HG02588 (cell line): Measurements from ENCODE around the gene C1QTNF1.

Experiments used
- ATAC-seq: cut with Tn5 transposase; IDR thresholded peaks from one replicate; pipeline ENCODE4 v1.9.1; 2021; ENCODE audit warnings: mild to moderate bottlenecking, moderate library complexity; ENCODE audit not compliant: unreplicated experiment

The C1QTNF1 gene

DNA sequence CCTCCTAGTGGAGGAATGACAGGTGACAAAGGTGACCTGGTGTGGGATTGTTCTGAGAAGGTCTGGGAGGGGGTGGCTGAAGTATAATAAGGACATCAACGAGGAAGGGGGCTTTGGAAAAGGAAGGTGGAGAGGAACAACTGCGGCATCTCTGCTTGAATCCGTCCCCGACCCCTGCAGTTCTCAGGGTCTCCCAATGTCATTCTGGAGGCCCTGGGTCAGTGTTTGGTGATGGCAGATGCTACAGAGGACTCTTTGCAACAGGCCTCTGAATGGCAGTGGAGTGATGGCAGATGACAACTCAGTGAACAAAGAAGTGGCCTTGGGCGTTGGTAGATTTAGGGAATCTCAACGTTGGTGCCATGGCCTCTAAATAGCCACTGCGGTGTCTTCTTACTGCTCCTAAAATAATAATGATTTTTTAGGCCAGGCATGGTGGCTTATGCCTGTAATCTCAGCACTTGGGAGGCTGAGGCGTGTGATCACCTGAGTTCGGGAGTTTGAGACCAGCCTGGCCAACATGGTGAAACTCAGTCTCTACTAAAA is 52.0 kb downstream of the C1QTNF1 start:
- no peak for ATAC-seq

DNA sequence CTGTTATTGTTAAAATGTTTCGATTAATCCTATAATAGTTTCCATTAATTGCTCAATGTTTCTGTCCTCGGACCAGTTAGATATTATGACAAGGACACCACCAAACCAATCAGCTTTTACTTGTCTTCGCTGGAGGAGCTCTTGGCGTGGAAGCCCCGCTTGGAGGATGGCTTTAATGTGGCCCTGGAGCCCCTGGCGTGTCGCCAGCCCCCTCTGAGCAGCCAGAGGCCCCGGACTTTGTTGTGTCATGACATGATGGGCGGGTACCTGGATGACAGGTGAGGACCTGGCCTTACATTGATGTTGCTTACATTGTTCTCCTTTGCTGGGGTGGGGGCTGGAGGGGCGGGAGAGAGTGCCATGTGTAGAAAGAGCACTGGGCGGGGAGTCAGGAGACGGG is 53.6 kb downstream of the C1QTNF1 start:
- no peak for ATAC-seq

DNA sequence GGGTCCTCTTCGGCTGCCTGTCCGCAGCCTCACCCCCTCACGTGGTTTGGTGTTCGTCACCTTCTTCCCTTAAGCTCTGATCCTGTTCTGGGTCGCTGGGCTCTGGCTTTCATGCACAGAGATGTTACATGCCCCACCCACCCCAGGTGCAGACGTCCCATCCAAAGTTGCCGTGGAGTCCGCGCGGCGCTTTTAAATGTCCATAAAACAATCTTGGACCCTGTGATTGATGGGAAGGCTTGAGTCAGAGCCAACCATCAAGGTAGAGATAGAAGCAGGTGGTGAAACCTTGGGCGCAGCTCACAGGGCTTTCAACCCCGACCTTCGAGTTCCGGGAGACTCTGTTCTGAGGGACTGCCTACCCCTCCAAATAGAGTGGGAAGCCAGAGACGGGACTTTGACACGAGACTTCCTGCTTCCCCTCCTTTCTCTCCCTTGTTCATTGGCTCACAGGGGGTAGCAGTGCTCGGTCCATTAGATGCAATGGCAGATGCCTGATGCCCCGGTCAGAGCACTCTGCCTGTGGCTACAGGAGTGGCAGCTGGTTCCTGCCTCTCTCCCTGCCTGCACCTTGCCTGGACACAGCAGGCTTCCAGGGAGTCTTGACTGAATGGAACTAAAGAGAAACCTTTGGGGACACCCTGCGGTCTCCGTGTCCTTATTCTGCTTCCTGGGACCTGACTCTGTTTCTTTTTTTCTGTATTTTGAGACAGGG is 54.7 kb downstream of the C1QTNF1 start:
- no peak for ATAC-seq

DNA sequence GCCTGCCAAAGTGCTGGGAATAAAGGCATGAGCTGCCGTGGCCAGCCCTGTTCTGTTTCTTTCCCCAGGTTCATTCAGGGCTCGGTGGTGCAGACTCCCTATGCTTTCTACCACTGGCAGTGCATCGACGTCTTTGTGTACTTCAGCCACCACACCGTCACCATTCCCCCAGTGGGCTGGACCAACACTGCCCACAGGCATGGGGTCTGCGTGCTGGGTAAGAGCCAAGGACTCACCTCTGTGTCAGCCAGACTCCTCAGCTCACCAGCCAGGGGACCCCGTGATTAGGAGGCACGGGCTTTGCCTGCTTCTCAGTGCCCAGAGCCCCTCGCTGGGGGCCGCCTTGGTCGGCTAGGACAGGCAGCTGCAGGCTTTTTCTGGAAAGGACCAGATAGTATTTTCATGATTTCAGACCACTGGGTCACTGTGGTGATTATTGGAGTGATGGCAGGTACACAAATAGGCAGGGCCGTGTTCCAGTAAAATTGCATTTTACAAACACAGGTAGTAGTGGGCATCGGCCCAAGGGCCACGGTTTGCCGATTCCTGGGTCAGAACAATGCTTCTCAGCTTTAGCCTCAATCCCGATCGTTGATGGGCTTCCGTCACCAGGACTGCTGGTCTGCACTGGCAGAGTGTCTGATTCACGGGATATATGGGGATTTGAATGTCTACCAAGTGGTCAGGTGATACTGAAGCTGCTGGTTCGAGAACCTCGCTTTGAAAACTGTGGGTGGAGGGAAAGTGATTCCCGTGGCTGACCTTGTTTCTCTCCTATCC is 55.6 kb downstream of the C1QTNF1 start:
- ATAC-seq: no peak

DNA sequence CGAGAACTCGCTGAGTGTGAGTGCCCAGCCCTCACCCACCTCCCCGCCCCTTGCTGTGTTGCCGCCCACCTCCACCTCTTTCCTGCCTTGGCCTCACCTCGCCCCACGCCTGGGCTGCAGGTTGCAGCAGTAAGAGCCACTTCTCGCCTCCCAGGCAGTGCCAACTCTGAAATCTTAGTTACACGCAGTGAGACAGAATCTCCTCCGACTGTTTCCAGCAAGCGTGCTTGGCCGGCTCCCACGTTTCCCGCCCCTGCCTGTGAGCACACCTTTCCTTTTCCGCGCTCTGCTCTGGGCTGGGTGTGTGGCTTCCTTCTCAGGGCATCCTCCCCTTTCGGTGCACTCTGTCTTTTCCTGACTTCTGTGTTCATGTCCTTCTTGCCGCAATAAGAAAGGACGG is 56.4 kb downstream of the C1QTNF1 start:
- ATAC-seq: no peak

DNA sequence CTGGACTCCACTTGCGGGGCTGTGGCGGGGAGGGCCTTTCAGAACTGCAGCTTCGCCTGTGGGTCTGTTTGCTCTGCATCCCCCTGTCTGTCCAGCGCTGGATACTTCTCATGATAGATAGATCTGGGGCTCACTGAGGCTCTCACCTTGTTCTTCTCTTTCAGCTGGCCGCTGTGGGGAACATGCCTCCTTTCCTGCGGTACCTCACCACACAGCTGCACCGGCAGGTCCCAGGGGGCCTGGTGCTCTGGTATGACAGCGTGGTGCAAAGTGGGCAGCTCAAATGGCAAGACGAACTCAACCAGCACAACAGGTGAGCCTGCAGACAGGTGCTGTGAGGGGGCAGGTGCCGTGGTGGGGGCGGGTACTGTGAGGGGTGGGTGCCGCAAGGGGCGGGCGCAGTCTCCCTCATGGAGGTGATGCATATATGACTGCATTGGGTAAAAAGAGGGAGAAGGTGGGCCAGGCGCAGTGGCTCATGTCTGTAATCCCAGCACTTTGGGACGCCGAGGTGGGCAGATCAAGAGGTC is 56.9 kb downstream of the C1QTNF1 start:
- no peak for ATAC-seq

DNA sequence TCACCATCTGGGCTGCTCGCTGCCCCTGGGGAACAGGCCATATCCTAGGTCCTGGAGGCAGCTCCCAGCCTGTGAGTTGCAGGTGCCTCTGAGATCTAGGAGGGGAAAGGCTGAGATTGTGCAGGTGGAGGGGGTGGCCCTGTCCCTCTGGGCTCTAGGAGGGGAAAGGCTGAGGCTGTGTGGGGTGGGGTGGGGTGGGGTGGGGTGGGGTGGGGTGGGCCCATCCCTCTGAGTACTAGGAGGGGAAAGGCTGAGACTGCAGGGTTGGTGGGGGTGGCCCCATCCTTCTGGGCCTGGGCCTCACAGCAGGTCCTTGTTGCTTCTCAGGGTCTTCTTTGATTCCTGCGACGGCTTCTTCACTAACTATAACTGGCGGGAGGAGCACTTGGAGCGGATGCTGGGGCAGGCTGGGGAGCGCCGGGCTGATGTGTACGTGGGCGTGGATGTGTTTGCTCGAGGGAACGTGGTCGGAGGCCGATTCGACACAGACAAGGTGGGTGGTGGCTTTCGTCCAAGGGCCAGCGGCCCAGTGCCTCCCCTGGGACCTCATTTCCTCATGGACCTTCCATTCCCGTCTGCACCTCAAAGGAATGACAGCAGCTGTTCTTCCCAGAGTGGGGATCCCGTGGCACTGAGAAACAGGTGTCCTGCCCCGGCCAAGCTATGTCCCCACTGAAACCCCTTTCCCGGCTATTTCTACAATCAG is 57.8 kb downstream of the C1QTNF1 start:
- no peak for ATAC-seq

DNA sequence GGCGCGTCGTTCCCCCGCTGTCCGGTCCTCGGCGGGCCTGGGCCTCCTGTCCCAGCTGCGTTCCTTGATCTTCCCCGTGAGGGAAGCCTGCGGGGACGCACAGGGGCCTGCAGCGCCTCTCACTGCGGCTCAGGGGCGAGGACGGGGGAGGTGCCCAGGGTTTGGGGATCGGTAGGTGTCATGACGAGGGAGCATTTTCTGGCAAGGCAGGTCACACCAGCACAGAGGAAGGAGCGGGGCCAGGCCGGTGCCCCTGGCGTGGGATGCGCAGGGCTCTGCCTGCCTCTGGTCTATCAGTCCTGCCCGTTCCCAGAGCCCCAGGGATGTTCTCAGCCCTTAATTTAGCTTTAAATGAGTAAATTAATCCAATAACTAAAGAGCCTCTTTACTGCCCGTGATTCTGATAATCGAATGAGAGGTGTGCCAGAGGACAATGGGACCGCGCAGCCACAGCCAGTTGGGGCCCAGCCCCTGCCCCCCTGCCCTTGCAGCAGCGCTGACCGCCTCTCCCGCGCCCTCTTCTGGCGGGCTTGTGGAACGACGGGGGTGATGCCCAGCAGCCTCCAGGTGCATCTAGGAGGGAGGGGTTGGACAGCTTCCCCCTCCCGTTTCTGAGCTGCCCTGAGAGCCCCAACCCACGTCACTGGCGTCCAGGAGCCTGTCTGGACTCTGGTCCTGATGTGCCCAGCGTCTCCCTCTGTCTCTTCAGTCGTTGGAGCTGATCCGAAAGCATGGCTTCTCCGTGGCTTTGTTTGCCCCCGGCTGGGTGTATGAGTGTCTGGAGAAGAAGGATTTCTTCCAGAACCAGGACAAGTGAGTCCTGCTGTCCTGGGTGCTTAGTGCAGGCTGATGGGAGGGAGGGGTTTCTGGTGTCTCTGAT is 58.6 kb downstream of the C1QTNF1 start:
- ATAC-seq: no peak

DNA sequence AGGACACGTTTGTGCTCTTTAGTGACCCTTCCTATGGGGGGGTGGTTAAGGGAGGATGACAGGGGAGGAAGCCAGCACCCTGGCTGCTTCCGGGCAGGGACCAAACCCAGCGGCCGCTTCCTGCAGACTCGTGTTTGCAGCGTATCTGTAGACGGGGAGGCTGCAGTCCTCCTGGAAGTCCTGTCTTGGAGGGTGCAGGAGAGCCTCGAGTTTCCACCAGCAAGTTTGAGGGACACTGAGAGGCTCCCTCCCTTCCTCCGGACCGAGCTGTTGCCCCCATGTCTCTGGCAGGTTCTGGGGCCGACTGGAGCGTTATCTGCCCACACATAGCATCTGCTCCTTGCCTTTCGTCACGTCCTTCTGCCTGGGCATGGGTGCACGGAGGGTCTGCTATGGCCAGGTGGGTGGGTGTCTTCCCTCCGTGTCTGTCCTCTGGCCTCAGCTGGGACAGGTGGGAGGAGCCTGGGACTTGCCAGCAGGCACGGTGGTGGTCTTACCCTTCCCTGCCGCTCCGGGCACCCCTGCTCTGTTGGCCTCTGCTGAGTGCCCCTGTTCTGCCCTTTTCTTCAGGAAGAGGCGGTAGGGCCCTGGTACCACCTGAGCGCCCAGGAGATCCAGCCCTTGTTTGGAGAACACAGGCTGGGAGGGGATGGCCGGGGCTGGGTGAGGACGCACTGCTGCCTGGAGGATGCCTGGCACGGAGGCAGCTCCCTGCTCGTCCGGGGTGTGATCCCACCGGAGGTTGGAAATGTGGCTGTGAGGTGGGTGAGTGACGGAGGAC is 59.4 kb downstream of the C1QTNF1 start:
- ATAC-seq: no peak

DNA sequence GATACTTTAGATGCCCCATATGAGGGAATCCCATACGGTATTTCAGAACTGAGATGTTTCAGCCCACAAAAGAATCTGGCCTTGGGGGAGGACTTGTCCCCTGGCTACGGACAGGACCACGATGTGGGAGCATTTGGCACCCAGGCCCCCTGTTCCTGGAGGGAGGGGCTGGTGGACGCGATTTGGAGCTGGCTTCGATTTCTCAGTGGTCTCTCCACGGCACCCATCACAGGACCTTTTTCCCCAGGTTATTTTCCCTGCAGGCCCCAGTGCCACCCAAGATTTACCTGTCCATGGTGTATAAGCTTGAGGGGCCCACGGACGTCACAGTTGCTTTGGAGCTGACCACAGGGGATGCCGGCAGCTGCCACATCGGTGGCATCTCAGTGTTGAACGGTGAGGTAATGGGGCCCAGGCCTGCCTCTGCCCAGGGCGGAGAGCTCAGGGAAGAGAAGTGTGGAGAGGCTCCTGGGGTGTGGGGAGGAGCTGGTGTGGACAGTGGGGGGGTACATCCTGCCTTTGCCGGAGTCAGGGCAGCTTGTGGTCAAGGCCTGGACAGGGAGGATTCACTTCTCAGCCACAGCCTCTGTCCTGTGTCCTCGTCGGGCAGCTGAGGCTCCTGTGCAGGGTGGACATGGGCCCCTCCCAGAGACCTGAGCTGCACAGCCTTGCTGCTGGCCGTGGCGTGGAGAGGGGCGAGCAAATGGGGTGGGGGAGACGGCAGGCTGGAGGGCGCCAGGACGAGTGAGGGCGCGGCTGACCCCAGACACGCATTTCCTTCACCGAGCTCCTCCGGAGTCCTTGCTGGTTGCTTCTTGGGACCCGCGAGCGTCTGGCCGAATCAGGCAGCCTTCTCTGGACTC is 60.6 kb downstream of the C1QTNF1 start:
- ATAC-seq: no peak

DNA sequence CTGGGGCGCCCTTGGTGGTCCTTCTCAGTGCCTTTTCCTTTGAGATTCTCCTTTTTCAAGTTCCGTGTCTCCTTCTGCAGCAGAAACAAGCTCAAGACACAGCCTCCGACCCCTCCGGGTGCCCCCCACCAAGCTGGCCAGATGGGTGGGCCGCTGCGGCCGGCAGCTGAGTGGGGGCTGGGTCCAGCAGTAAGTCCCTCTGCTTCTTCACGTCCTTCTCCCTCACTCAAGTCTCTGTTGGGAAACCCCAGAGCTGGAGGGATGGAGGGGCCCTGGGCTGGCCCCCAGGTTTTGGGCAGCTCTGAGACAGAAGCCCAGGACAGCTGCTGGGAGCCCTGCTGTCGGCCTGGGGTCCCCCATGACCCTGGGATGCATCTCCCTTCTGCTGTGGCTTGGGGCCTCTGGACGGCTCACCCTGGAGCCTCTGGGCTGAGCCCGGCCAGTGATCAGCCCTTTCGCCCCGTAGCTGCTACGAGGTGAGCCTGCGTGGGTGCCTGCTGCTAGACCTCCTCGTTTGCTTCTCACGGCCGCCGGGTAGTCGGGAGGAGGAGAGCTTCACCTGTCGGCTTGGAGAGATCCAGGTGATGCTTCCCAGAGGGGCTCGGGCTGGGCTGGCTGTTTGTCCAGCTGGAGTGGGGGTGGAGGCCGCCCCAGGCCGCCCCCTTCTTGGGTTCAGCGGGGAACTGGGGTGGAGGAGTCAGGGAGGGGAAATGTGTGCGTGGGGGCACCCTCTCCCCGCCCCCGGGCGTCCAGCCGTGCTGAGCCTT is 61.4 kb downstream of the C1QTNF1 start:
- no peak for ATAC-seq

DNA sequence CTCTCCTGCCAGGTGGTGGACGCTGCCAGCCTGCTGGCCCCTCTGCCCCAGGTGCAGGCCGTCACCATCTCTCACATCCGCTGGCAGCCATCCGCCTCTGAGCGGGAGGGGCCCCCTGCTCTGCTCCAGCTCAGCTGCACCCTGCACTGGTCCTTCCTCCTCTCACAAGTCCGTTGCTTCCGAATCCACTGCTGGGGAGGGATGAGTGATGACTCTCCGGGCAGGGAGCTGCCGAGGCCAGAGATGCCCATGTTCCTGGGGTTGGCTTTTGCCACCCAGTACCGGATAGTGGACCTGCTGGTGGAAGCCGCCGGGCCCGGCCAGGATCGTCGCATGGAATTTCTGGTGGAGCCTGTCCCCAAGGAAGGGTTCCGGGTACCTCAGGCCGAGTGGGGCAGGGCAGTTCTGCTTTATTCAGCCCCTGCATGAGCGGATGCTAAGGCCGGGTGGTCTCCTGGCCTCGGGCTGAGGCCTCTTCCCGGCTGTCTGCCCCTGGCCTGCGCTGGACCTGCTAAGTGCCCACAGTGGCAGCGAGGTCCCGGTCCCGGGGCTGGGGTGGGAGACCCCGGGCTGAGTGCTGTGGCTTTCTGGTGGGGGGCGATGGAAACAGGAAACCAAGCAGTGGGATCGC is 62.1 kb downstream of the C1QTNF1 start:
- ATAC-seq: no peak

DNA sequence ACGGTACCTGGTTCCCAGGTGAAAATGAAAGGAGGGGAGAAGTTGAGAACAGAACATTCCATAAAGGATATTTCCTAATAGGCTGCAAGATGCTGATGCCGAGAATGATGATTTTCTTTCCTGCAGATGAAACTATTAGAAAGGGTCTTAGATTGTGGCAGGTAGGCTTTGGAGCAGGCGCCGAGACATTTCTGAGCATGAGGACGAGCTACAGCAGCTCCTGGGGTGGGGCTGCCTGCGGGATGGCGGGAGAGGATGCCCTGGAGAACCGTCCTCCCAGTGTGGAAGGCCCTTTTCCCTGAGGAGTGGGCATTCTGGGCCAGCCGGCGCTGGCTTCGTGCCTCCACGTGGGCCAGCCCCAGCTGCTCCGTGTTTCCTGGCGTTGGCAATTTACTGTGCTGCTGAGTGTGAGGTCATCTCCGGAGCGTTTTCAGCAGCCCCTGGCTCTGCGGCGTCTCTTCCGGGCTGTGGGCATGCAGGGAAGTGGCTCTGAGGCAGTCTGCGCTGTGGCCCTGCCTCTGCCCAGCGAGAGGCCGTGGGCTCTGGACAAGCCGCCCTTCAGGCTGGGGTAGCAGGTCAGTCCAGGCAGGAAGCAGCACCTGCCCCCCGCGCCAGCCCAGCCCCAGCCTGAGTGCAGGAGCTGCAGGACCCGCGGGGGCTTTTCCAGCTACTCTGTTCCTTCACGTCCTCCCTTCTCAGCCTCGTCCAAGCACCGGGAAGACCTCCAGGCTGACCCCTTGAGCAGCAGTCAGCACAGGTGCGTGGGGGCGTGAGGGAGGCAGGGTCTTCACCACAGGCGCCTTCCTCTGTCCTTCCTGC is 62.8 kb downstream of the C1QTNF1 start:
- no peak for ATAC-seq

DNA sequence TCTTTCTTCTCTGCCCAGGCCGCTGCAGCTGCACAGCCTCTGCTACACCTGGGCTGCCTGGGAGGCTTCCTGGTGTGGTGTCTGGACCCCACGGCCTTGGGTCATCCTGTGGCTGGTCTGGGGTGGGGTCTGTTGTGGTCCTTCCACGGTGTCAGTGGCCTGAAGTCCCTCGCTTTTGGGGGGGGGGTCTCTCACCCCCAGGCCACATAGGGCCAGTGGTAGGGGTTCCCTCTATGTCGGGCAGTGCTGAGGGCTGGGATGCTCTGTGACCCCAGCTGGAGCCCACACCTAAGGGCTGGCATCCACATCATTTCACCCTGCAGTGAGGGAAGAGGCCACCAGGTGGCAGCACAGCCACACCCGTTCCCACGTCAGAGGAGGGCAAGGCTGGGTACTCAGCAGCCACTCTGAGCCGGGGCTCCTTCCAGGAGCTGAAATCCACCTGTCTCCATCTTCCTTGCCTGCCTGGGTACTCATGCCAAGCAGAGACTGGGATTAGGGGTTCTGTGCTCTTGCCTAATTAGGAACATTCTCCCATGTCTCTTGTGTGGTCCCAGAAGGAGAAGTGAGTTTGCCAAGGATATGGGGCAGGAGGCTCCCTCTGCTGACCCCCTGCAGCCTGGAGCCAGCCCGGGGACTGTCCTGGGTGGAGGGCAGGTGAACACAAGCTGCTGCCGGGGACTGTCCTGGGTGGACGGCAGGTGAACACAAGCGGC is 63.6 kb downstream of the C1QTNF1 start:
- no peak for ATAC-seq

DNA sequence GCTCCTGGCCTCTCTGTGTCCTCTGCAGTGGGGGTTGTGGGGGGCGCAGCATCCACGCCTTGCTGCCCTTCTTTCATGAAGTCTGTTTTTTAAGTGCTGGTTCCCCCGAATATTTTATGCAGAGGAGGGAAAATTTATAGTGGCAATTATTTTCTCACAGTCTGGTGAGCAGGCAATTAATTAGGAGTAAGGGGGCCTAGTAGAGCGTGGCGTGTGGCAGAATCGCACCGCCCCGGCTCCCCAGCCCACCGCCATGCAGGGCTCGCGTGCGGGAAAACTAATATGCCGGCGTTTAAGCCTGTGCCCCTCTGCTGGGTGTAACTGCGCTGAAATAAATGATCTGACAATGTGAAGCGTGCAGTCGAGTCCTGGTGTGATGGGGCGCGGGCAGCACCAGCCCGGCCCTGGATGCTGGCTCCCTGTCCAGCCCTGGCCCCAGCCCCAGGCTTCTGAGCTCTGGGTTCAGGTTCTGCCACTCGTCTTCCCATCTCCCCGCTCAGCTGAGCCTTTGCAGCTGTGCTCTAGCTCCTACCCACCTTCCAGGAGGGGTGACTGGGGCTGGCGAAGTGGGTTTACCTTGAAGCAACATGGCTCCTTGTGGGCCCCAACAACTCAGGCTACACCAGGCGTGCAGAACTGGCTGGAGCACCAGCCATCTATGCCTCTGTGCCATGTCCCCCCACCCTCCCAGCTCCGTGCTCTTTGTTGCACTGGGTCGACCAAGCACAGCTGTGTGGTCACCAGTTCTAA is 64.5 kb downstream of the C1QTNF1 start:
- ATAC-seq: no peak
